ENCODE measurements around the gene QKI. TPM values are rescaled to one million over a fixed set of nuclear protein-coding genes. Genes with fewer than 3 reads are reported as not detected.

The QKI gene
- total and polyA plus RNA-seq, 2 experiments from 2014 or later, result 148 to 503 TPM

- TF ChIP-seq, protein P1, sequence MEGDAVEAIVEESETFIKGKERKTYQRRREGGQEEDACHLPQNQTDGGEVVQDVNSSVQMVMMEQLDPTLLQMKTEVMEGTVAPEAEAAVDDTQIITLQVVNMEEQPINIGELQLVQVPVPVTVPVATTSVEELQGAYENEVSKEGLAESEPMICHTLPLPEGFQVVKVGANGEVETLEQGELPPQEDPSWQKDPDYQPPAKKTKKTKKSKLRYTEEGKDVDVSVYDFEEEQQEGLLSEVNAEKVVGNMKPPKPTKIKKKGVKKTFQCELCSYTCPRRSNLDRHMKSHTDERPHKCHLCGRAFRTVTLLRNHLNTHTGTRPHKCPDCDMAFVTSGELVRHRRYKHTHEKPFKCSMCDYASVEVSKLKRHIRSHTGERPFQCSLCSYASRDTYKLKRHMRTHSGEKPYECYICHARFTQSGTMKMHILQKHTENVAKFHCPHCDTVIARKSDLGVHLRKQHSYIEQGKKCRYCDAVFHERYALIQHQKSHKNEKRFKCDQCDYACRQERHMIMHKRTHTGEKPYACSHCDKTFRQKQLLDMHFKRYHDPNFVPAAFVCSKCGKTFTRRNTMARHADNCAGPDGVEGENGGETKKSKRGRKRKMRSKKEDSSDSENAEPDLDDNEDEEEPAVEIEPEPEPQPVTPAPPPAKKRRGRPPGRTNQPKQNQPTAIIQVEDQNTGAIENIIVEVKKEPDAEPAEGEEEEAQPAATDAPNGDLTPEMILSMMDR (IDR thresholded peaks at IDR 0.05; ENCODE audit: low read depth, low read length), result no peak
- H3K27ac ChIP-seq, result no peak overlapping the region
- H3K9me3 ChIP-seq (ENCODE audit: low read depth), result no peaks in the 10 kb centered on the region
- DNase-seq (ENCODE audit: low read depth in 1 of 2, low spot score in 1 of 2), result no peak
- H3K36me3 ChIP-seq, result no peaks in the 10 kb centered on the region
- no peaks in the 10 kb centered on the region for H3K27me3 ChIP-seq
- no peak overlapping the region for H3K4me3 ChIP-seq
- H3K4me1 ChIP-seq (ENCODE audit: low read depth), result no peaks in the 10 kb centered on the region
Observed at GRCh38 chr6:163607792-163608191, 193.3 kb downstream of the QKI start.

- H3K27me3 ChIP-seq, result no peaks in the 10 kb centered on the region
- TF ChIP-seq, protein P1 (IDR thresholded peaks at IDR 0.05; ENCODE audit: low read depth, low read length), result no peak
- no peak for DNase-seq (ENCODE audit: low read depth in 1 of 2, low spot score in 1 of 2)
- no peak overlapping the region for H3K27ac ChIP-seq
- H3K36me3 ChIP-seq, result no peaks in the 10 kb centered on the region
- H3K4me3 ChIP-seq, result no peak overlapping the region
- H3K9me3 ChIP-seq (ENCODE audit: low read depth), result no peaks in the 10 kb centered on the region
- no peaks in the 10 kb centered on the region for H3K4me1 ChIP-seq (ENCODE audit: low read depth)
Observed at GRCh38 chr6:163608204-163608644, 193.7 kb downstream of the QKI start.

- no peak for DNase-seq (ENCODE audit: low read depth in 1 of 2, low spot score in 1 of 2)
- Histone ChIP-seq H3K4me1 (ENCODE audit: low read depth) (no peaks in the 10 kb centered on the region), H3K4me3 (no peak overlapping the region), H3K36me3 (no peaks in the 10 kb centered on the region), H3K9me3 (ENCODE audit: low read depth) (no peaks in the 10 kb centered on the region), H3K27me3 (no peaks in the 10 kb centered on the region), H3K27ac (no peak overlapping the region)
- TF ChIP-seq, protein P1 (IDR thresholded peaks at IDR 0.05; ENCODE audit: low read depth, low read length), result no peak
Observed at GRCh38 chr6:163612200-163612599, 197.7 kb downstream of the QKI start.

- TF ChIP-seq, protein P1 (IDR thresholded peaks at IDR 0.05; ENCODE audit: low read depth, low read length), result no peak
- Histone ChIP-seq H3K27ac (no peak overlapping the region), H3K27me3 (no peaks in the 10 kb centered on the region), H3K4me1 (ENCODE audit: low read depth) (no peaks in the 10 kb centered on the region), H3K4me3 (no peak overlapping the region), H3K36me3 (no peaks in the 10 kb centered on the region), H3K9me3 (ENCODE audit: low read depth) (no peaks in the 10 kb centered on the region)
- DNase-seq (ENCODE audit: low read depth in 1 of 2, low spot score in 1 of 2), result no peak
Observed at GRCh38 chr6:163613025-163613424, 198.5 kb downstream of the QKI start.

GRCh38 chr6:163613668-163614067 lies 199.2 kb downstream of the QKI start:
- TF ChIP-seq, protein P1 (IDR thresholded peaks at IDR 0.05; ENCODE audit: low read depth, low read length), result no peak
- no peak for DNase-seq (ENCODE audit: low read depth in 1 of 2, low spot score in 1 of 2)
- Histone ChIP-seq H3K4me3 (no peak overlapping the region), H3K36me3 (no peaks in the 10 kb centered on the region), H3K4me1 (ENCODE audit: low read depth) (no peaks in the 10 kb centered on the region), H3K9me3 (ENCODE audit: low read depth) (no peaks in the 10 kb centered on the region), H3K27me3 (no peaks in the 10 kb centered on the region), H3K27ac (no peak overlapping the region)

DNA sequence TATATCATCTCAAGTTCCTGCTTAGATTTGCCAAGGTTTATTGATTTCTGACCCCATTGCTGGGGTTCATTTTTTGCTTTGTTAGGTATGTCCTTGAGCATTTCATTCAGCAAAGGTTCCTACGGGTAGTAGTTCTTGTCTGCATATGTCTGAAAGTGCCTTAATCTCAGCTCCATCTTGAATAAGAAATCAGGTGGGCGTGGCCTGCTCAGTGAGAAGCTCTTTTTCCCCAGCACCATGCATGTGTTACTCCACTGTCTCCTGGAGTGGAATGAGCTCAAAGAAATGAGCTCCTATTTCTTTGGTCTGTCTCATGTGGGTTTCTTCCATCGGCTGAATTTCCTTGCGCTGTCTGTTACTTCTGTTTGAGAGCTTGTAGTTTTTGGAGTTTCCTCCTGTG lies 201.9 kb downstream of the QKI start:
- DNase-seq (ENCODE audit: low read depth in 1 of 2, low spot score in 1 of 2), result no peak
- TF ChIP-seq, protein P1 (IDR thresholded peaks at IDR 0.05; ENCODE audit: low read depth, low read length), result no peak
- Histone ChIP-seq H3K4me3 (no peak overlapping the region), H3K4me1 (ENCODE audit: low read depth) (no peaks in the 10 kb centered on the region), H3K27ac (no peak overlapping the region), H3K27me3 (no peaks in the 10 kb centered on the region), H3K36me3 (no peaks in the 10 kb centered on the region), H3K9me3 (ENCODE audit: low read depth) (no peaks in the 10 kb centered on the region)

Measured in cardiac muscle cell (in vitro differentiated cells and primary cell).